ENCODE results near the gene NTSR1.

The NTSR1 gene

GRCh38 chr20:62758226-62758912, 49.7 kb downstream of the NTSR1 start:
- DNase-seq (ENCODE audit: low spot score) = no peak

GRCh38 chr20:62759981-62760431, 51.4 kb downstream of the NTSR1 start:
- no peak for DNase-seq (ENCODE audit: low spot score)

DNA sequence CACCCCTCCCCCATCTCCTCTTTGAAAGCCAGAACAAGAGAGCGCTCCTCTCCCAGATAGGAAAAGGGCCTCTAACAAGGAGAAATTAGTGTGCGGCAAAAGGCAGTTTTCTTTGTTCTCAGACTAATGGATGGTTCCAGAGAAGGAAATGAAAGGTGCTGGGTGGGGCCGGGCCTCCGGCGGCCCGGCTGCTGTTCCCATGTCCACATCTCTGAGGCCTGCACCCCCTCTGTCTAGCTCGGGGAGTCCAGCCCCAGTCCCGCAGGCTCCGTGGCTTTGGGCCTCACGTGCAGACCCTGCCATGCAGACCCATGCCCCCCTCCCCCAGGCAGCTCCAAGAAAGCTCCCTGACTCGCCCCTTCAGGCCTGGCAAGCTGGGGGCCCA, 51.8 kb downstream of the NTSR1 start:
- no peak for DNase-seq (ENCODE audit: low spot score)

- no peak for DNase-seq (ENCODE audit: low spot score)
Measured at GRCh38 chr20:62760856-62761758, 52.5 kb downstream of the NTSR1 start.

DNA sequence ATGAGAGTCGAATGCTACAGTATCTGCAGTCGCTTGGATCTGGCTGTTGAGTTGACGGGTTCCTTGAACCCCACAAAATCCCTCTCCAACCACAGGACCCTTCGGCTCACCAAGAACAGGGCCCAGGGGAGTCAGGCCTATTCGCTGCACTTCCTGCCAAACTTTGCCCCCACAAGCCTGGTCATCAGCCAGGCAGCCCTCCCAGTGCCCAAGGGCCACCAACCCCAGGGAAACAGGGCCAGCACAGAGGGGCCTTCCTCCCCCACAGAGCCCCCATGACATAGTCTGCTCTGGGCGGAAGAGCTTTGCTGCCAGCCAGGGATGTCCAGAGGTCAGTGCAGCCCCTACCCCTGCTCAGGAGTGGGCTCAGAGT, 53.1 kb downstream of the NTSR1 start:
- DNase-seq (ENCODE audit: low spot score) = no peak

DNA sequence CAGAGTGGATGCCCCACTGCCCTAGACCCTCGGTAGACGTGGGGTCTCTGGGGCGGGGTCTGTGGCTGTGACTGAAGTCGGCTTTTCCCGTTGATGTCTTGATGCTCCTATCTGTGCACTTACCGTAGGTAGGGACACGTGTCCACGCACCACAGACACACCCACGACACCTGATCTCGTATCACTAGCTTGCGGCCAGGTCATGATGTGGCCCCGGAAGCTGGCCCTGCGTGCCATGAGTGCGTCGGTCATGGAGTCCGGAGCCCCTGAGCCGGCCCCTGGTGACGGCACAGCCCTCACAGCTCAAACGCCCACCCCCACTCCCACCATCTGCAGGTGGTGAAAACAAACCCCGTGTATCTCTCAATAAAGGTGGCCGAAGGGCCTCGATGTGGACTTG, 53.7 kb downstream of the NTSR1 start:
- DNase-seq (ENCODE audit: low spot score) = no peak

- DNase-seq (ENCODE audit: low spot score) = no peak
Measured at GRCh38 chr20:62762801-62763368, 54.2 kb downstream of the NTSR1 start.

DNA sequence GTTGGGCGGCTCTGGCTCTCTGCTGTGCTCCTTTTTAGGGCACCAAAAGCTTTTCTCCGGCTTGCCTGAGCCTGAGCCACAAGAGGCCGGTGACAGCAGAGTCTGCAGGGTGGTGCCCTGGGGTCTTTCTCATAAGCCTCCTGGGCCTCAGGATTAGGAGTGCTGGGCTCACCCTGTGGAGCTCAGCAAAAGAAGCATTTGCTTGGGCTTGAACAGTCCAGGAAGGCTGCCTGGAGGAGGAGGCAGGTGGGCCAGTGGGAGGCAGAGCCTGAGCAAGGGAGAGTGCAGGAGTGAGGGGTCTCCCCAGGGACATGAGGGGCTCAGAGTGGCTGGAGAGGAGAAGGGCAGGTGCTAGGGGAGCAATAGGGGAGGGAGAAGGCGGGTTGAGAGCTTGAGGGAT, 54.8 kb downstream of the NTSR1 start:
- no peak for DNase-seq (ENCODE audit: low spot score)

GRCh38 chr20:62764156-62764935, 55.7 kb downstream of the NTSR1 start:
- DNase-seq (ENCODE audit: low spot score) = no peak

DNA sequence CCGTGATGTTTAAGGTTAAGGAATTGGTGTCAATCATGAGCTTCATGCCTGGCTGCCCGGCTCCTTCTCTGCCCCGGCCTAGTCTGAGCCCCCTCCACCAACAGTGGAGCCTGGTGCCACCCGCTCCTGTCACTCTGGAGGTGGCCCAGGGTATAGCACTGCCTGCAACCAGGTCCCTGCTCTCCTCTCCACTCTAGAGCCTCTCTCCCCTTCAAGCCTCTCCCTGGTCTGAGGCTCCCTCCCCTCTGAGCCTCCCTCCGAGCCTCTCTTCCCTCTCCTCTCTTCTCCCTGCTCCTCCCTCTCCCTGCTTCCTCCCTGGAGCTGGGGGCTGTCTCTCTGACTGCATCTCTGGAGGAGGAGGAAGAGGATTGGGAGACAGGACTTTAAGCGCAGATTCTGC, 56.4 kb downstream of the NTSR1 start:
- DNase-seq (ENCODE audit: low spot score) = peak; percentile 29

GRCh38 chr20:62765432-62766070, 56.9 kb downstream of the NTSR1 start:
- DNase-seq (ENCODE audit: low spot score) = no peak

GRCh38 chr20:62766071-62766450, 57.4 kb downstream of the NTSR1 start:
- no peak for DNase-seq (ENCODE audit: low spot score)

GRCh38 chr20:62766716-62767115, 58.1 kb downstream of the NTSR1 start:
- DNase-seq (ENCODE audit: low spot score) = peak; percentile 34

DNA sequence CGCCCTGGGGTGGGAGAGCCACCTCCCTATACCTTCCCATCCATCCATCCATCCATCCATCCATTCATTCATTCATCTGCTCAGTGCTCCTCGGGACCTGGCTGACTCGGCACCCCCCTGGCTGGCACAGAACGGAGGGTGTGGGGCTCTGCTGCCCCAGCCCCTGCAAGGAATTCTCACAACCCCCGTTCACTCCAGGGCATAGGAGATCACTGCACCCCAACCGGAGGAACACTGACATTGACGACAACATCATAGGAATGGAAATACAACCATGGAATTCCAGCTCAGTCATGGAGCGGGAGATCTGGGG, 59.6 kb downstream of the NTSR1 start:
- no peak for DNase-seq (ENCODE audit: low spot score)

DNA sequence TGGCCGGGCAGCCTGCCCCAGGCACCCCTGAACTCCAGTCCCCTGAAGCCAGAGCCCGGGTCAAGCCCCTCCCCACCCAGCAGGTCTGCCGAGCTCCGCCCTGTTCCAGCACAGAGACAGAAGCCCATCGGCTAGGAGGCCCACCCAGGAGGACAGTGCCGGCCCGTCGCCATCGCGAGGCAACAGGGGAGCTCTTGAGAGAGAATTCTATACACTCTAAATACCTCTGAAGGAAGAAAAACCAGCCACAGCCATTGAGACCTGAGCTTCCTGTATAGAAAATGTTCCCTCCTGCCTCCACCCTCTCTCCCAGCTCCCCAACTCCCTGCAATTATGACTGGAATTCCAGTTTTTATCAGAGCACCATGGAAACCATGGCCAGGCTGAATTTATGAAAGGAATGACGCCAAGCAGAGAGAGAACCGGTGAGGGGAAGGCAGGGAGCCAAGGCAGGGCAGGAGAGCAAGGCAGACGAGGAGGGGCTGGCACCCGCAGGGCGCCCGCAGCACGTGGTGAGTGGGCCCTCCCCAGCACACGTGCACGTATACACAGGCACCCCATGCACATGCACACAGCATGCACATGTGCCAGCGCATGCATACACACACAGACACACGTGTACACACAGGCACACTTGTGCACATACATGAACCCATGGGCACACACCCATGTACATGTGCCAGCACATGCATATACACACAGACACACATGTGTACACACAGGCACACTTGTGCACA, 60.1 kb downstream of the NTSR1 start:
- peak; percentile 54 for DNase-seq (ENCODE audit: low spot score)

DNA sequence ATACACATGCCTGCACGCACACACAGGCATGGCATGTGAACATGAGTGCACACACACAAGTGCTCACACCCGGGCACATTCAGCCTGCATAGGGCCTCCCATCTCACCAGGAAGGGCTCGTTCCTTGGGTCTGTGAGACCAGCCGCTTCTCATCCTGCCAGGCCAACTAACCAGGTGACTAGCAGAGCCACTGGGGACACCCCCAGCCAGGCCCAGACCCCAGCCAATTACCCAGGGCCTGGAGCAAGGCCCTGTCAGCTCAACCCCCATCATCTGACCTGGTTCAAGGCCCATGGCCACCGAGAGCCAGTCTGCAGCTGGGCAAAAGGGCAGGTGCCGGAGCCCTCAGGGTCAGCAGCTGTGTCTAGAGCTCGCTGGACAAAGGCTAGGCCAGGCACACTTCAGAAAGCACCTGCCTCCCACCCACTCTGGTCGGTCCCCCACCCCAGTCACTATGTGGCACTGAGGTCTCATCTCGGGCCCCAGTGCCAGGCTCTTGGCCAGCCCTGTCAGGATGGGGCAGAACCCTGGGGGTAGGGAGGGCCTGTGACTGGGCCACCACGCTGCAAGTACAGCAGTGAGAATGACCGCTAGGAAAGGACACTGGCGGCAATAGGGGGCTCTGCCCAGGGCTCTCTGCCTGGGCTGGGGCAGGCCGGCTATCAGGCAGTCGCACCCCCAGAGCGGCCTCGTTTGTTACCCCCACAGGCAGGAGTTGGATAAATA, 60.9 kb downstream of the NTSR1 start:
- DNase-seq (ENCODE audit: low spot score) = no peak

GRCh38 chr20:62770111-62770910, 61.7 kb downstream of the NTSR1 start:
- peak; percentile 13 for DNase-seq (ENCODE audit: low spot score)

DNA sequence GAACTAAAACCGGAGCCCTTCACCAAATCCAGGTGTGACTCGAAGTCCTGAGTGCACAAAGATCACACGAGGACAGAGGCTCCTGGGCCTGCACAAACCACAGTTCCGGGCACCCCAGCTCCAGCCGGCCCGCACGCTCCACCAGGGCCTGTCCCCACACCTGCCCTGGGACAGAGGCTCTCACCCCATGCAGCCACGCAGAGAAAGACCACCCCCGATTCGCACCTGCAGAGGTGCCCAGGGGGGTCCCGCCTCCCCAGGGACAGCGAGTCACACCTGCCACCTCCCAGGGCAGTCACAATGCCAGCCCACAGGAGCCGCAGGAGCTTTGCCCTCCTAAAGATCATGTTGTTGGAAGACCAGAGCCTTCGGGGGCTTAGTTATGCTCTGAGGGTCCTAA, 62.3 kb downstream of the NTSR1 start:
- DNase-seq (ENCODE audit: low spot score) = peak; percentile 13

DNA sequence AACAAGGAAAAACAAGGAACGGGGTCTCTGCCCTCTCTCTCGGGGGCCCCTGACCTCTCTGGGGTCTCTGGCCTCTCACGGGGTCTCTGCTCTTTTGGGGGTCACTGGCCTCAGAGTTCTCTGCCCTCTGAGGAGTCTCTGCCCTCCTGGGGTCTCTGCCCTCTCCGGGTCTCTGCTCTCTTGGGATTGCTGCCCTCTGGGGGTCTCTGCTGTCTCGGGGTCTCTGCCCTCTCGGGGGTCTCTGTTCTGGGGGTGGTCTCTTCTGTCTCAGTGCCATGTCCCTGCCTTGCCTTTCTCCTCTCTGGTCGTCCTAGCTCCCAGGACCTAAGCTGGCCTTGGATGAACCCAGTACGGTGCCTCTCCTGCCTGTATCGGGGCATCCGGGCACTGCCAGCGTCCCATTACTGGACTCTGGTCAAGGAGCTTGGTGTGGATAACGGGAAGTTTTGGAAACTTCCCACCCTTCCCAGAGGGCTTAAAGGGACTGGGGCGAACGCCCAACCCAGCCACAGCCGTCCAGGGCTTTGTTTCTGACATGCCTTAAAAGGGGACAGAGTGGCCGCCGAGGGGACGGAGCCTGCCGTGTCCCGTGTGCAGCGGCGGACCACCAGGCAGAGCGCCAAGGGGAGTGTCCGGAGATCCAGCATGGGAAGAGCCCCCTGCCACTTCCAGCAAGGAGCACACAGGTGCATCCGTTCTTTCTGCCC, 62.9 kb downstream of the NTSR1 start:
- DNase-seq (ENCODE audit: low spot score) = no peak

All from iPS-NIHi11 (cell line).